ENCODE data around the gene ZNF217. TPM values are rescaled to one million over a fixed set of nuclear protein-coding genes. Genes with fewer than 3 reads are reported as not detected.

Gene ZNF217
- total and polyA plus RNA-seq, 10 of the 15 experiments (the other 5 are each of a cell fraction or from before 2014, with no cell fraction given), result 8.5 to 76.6 (median 40.6) TPM

- TF ChIP-seq JUNB (IDR thresholded peaks at IDR 0.05) (0 out of 2 replicates have a peak, but pooled peaks have one; percentile 10), SUZ12 (IDR thresholded peaks at IDR 0.05; ENCODE audit: unreplicated experiment) (no peak), E4F1 (IDR thresholded peaks at IDR 0.05; ENCODE audit: borderline replicate concordance, partially characterized antibody) (peak; percentile 15), KLF5 (IDR thresholded peaks at IDR 0.05; ENCODE audit: partially characterized antibody) (peak; percentile 29), ZNF592 (IDR thresholded peaks at IDR 0.05) (0 out of 2 replicates have a peak, but pooled peaks have one; percentile 32), TAF1 (IDR thresholded peaks at IDR 0.05; ENCODE audit: borderline replicate concordance, low read depth, low read length) (0 out of 2 replicates have a peak, but pooled peaks have one; percentile 18), MLLT1 (IDR thresholded peaks at IDR 0.05) (peak; percentile 56; the same call in 1 of the 2 replicates), ZNF24 (IDR thresholded peaks at IDR 0.05) (0 out of 2 replicates have a peak, but pooled peaks have one; percentile 8), CUX1 (IDR thresholded peaks at IDR 0.05; ENCODE audit: insufficient replicate concordance, low read depth, low read length) (no peak), MTA2 (IDR thresholded peaks at IDR 0.05; ENCODE audit: low read depth) (no peak), BRCA1 (IDR thresholded peaks at IDR 0.05; ENCODE audit: low read depth, low read length) (no peak)
Measured at GRCh38 chr20:53623454-53624211, 30.0 kb upstream of the ZNF217 start (continued).

All from GM12878 (cell line).